SH-SY5Y (cell line): ENCODE data around the gene NOL11.

Experiments
- GATA2 ChIP-seq: IDR thresholded peaks from 2 replicates; pipeline ENCODE4 v1.6.1; 2011; ENCODE audit warnings: mild to moderate bottlenecking, low read depth, low read length
- GATA3 ChIP-seq: IDR thresholded peaks from 2 replicates; pipeline ENCODE4 v1.6.1; 2011; ENCODE audit warnings: low read depth, mild to moderate bottlenecking, low read length, moderate library complexity

DNA sequence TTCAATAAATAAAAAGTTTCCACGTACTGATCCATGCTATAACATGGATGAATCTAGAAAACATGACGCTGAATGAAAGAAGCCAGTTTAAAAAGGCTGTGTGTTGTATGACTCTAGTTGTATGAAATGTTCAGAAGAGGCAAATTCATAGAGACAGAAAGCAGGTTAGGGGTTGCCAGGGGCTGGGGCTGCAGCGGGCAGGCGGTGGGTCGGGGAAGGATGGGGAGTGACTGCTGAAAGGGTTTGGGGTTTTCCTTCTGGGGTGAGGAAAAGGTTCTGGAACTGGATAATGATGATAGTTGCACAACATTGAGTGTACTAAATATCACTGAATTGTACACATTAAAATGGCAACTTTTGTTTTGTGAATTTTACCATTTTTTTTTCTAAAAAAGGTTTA, 36.3 kb downstream of the NOL11 start:
- TF ChIP-seq GATA3 (no peak), GATA2 (no peak)
